K562 (cell line): ENCODE data around the gene NXF1. TPM values are rescaled to one million over a fixed set of nuclear protein-coding genes. Genes with fewer than 3 reads are reported as not detected.

ENCODE experiments used
- ARHGAP35 ChIP-seq: fragments of 450-650 bp; IDR thresholded peaks from 2 replicates; pipeline ENCODE4 v1.6.1; 2018; ENCODE audit not compliant: partially characterized antibody
- ARID1B ChIP-seq: fragments of 450-650 bp; IDR thresholded peaks from 2 replicates; pipeline ENCODE4 v1.6.1; 2016; ENCODE audit warnings: antibody characterized with exemption, mild to moderate bottlenecking, inconsistent platforms
- ATF7 ChIP-seq: fragments of 450-650 bp; IDR thresholded peaks from 2 replicates; pipeline ENCODE4 v1.7.1; 2014; ENCODE audit warnings: mild to moderate bottlenecking, moderate library complexity
- BRF1 ChIP-seq: IDR thresholded peaks from 3 replicates; pipeline ENCODE4 v1.6.1; 2011; ENCODE audit warnings: borderline replicate concordance, mild to moderate bottlenecking; ENCODE audit not compliant: insufficient read length; ENCODE audit errors: extremely low read depth
- CBX8 ChIP-seq: fragments of 200-600 bp; sonication (generic); IDR thresholded peaks from 2 replicates; pipeline ENCODE4 v1.6.1; 2012; ENCODE audit warnings: borderline replicate concordance, mixed run types, low read depth, mild to moderate bottlenecking, moderate library complexity, mixed read lengths, low read length, control low read depth, inconsistent platforms; ENCODE audit not compliant: poor library complexity, severe bottlenecking; ENCODE audit errors: extremely low read depth
- CREB1 ChIP-seq, 2 experiments: sonication (generic) in 1 of 2; formaldehyde crosslinking in 1 of 2; IDR thresholded peaks; 2 replicates each; pipeline versions ENCODE4 v1.6.1 to v1.8.0; 2012 to 2022; ENCODE audit warnings: inconsistent platforms in 1 of 2, mild to moderate bottlenecking in 1 of 2, missing genetic modification reagents in 1 of 2, moderate library complexity in 1 of 2
- EP300 ChIP-seq: IDR thresholded peaks from 2 replicates; pipeline ENCODE4 v1.6.1; 2012; ENCODE audit warnings: low read length, improper control_type of control experiment
- HMBOX1 ChIP-seq: sonication (generic); IDR thresholded peaks from 2 replicates; pipeline ENCODE4 v1.6.1; 2016
- KHSRP ChIP-seq: fragments of 450-650 bp; IDR thresholded peaks from 2 replicates; pipeline ENCODE4 v1.6.1; 2017
- KLF10 ChIP-seq: fragments of 250-450 bp; sonication (Bioruptor Pico); IDR thresholded peaks from 2 replicates; pipeline ENCODE4 v1.6.1; 2021; ENCODE audit warnings: matching md5 sums
- MTF1 ChIP-seq: fragments of 250-450 bp; sonication (Bioruptor Pico); IDR thresholded peaks from 2 replicates; pipeline ENCODE4 v1.9.0; 2021; ENCODE audit warnings: moderate library complexity, mild to moderate bottlenecking, inconsistent platforms, borderline replicate concordance
- NFE2 ChIP-seq: IDR thresholded peaks from 2 replicates; pipeline ENCODE4 v1.6.1; 2014; ENCODE audit warnings: antibody characterized with exemption, low read depth
- PML ChIP-seq: IDR thresholded peaks from 2 replicates; pipeline ENCODE4 v1.6.1; 2012; ENCODE audit warnings: low read length, inconsistent platforms
- RBM15 ChIP-seq: fragments of 200-400 bp; formaldehyde crosslinking; IDR thresholded peaks from 2 replicates; pipeline ENCODE4 v1.6.1; 2018; ENCODE audit warnings: mild to moderate bottlenecking, low read length, moderate library complexity; ENCODE audit not compliant: insufficient read depth
- SREBF2 ChIP-seq: sonication (generic); formaldehyde crosslinking; IDR thresholded peaks from 2 replicates; pipeline ENCODE4 v1.4.0; 2020; ENCODE audit warnings: mild to moderate bottlenecking, missing genetic modification reagents
- ZBTB40 ChIP-seq, 2 experiments: fragments of 450-650 bp in 1 of 2; sonication (generic) in 1 of 2; formaldehyde crosslinking in 1 of 2; IDR thresholded peaks; 2 replicates each; pipeline versions ENCODE4 v1.7.1 to v1.9.0; 2016 to 2022; ENCODE audit warnings: inconsistent platforms in 1 of 2, mild to moderate bottlenecking in 1 of 2, missing genetic modification reagents in 1 of 2
- ZNF239 ChIP-seq: fragments of 250-450 bp; sonication (Bioruptor Pico); IDR thresholded peaks from 2 replicates; pipeline ENCODE4 v1.4.0; 2020; ENCODE audit warnings: mild to moderate bottlenecking
- ZNF644 ChIP-seq: fragments of 200-800 bp; sonication (Bioruptor generic); IDR thresholded peaks from 2 replicates; pipeline ENCODE4 v1.6.1; 2016; ENCODE audit warnings: low read depth, missing genetic modification characterization, missing compliant biosample characterization
- polyA plus RNA-seq, 8 experiments: library from polyadenylated mRNA; depleted of rRNA in 4 of 8; stranded (reverse) in 5 of 8; unstranded in 3 of 8; fragments of >200 nt; fragmentation: Nextera tagmentation in 2 of 8; fragmentation: Illumina TruSeq in 1 of 8; extraction: Ambion mirVana in 2 of 8; extraction: Trizol in 1 of 8; gene quantifications; 2 replicates each; pipeline versions ENCODE4 v1.2.1 to v1.2.3, GENCODE V29; 2011 to 2014; ENCODE audit warnings: inconsistent platforms in 1 of 8, missing spikeins in 1 of 8
- total RNA-seq, 7 experiments: library from RNA; depleted of rRNA in 6 of 7; stranded (reverse); fragments of >200 nt in 6 of 7; fragmentation: Illumina TruSeq in 2 of 7; extraction: Trizol in 2 of 7; gene quantifications; 2 replicates each; pipeline versions ENCODE4 v1.2.1 to v1.2.3, GENCODE V29; 2011 to 2021; ENCODE audit warnings: low replicate concordance in 1 of 7

NXF1 gene
- total and polyA plus RNA-seq, 9 of the 15 experiments (the other 6 are each of a cell fraction or from before 2014, with no cell fraction given), result 18.1 to 98.3 (median 35.8) TPM

- TF ChIP-seq HMBOX1 (peak; percentile 94), KLF10 (CRISPR knock-in tag) (0 out of 2 replicates have a peak, but pooled peaks have one; percentile 41), NFE2 (no peak), MTF1 (CRISPR knock-in tag) (no peak), KHSRP (peak; percentile 63), ARID1B (0 out of 2 replicates have a peak, but pooled peaks have one; percentile 12), ZBTB40 (IDR thresholded peaks at IDR 0.05) (no peak), ZBTB40 (CRISPR knock-in tag; IDR thresholded peaks at IDR 0.05) (no peak), EP300 (0 out of 2 replicates have a peak, but pooled peaks have one; percentile 8), ARHGAP35 (peak; percentile 35), BRF1 (no peak), ZNF644 (tag) (no peak), RBM15 (no peak), PML (peak; percentile 91), SREBF2 (CRISPR knock-in tag) (no peak), ZNF239 (CRISPR knock-in tag) (no peak), ATF7 (no peak), CREB1 (IDR thresholded peaks at IDR 0.05) (peak; percentile 68), CREB1 (CRISPR knock-in tag; IDR thresholded peaks at IDR 0.05) (no peak), CBX8 (no peak)
These were observed 45.9 kb upstream of the NXF1 start (continued) for GRCh38 chr11:62850911-62851806.
